ENCODE measurements around the gene TMEM116. TPM values are rescaled to one million over a fixed set of nuclear protein-coding genes. Genes with fewer than 3 reads are reported as not detected.

The TMEM116 gene
- total RNA-seq, 2 experiments from 2014 or later: 9.0 to 13.1 TPM

- H3K27ac ChIP-seq (ENCODE audit: low read depth, low read length, poor library complexity, severe bottlenecking): no peak overlapping the region
- no peaks in the 10 kb centered on the region for H3K79me2 ChIP-seq (ENCODE audit: insufficient read depth, low read depth, low read length)
- DNase-seq (ENCODE audit: low spot score): no peak
- no TSS peak for BruUV-seq (replicated peaks)
- H3K9me3 ChIP-seq (ENCODE audit: low read length): no peaks in the 10 kb centered on the region
- CTCF ChIA-PET (ENCODE audit: unreplicated experiment): no interaction called here
- H3K36me3 ChIP-seq (ENCODE audit: insufficient read depth, low read length): no peaks in the 10 kb centered on the region
- POLR2A ChIA-PET: no interaction called here
- H3K4me3 ChIP-seq (ENCODE audit: low read depth, low read length, poor library complexity, severe bottlenecking): no peak overlapping the region
- intact Hi-C loops (cut with micrococcal nuclease; ENCODE audit: unreplicated experiment): no loop called here
- no peaks in the 10 kb centered on the region for H3K9me2 ChIP-seq (ENCODE audit: insufficient read depth, low read length)
- peaks cover 13% of the 10 kb centered on the region; the same call in 1 of the 2 replicates for H4K20me1 ChIP-seq (ENCODE audit: insufficient read depth, low read length)
- H3K4me1 ChIP-seq (ENCODE audit: insufficient read depth, low read length, poor library complexity, severe bottlenecking): peaks cover 19% of the 10 kb centered on the region
- H3K4me2 ChIP-seq (ENCODE audit: low read length): no peak overlapping the region
- TF ChIP-seq CTCF (conservative IDR thresholded peaks at IDR 0.05; ENCODE audit: low read length): no peak
- TF ChIP-seq EZH2phosphoT487 (IDR thresholded peaks at IDR 0.05; ENCODE audit: borderline replicate concordance, low read depth, low read length): no peak
- no peak overlapping the region for H2AFZ ChIP-seq (ENCODE audit: low read length)
These were observed 21.4 kb downstream of the TMEM116 start for GRCh38 chr12:111991535-111991934.

GRCh38 chr12:111984820-111985219, 28.1 kb downstream of the TMEM116 start:
- no peaks in the 10 kb centered on the region for H3K4me1 ChIP-seq (ENCODE audit: insufficient read depth, low read length, poor library complexity, severe bottlenecking)
- no TSS peak for BruUV-seq (replicated peaks)
- no peak for TF ChIP-seq EZH2phosphoT487 (IDR thresholded peaks at IDR 0.05; ENCODE audit: borderline replicate concordance, low read depth, low read length)
- no peak for TF ChIP-seq CTCF (conservative IDR thresholded peaks at IDR 0.05; ENCODE audit: low read length)
- intact Hi-C loops (cut with micrococcal nuclease; ENCODE audit: unreplicated experiment): no loop called here
- POLR2A ChIA-PET: interaction anchor here (0.6 kb wide), 1 partner anchor 116 kb away, joined by 3 read pairs; no protein-coding TSS in a partner anchor
- no peaks in the 10 kb centered on the region for H3K36me3 ChIP-seq (ENCODE audit: insufficient read depth, low read length)
- H3K79me2 ChIP-seq (ENCODE audit: insufficient read depth, low read depth, low read length): no peaks in the 10 kb centered on the region
- CTCF ChIA-PET (ENCODE audit: unreplicated experiment): no interaction called here
- DNase-seq (ENCODE audit: low spot score): no peak
- no peaks in the 10 kb centered on the region for H4K20me1 ChIP-seq (ENCODE audit: insufficient read depth, low read length)
- no peak overlapping the region for H3K4me3 ChIP-seq (ENCODE audit: low read depth, low read length, poor library complexity, severe bottlenecking)
- no peaks in the 10 kb centered on the region for H3K9me3 ChIP-seq (ENCODE audit: low read length)
- H3K4me2 ChIP-seq (ENCODE audit: low read length): no peak overlapping the region
- no peak overlapping the region for H3K27ac ChIP-seq (ENCODE audit: low read depth, low read length, poor library complexity, severe bottlenecking)
- H3K9me2 ChIP-seq (ENCODE audit: insufficient read depth, low read length): no peaks in the 10 kb centered on the region
- H2AFZ ChIP-seq (ENCODE audit: low read length): no peak overlapping the region

GRCh38 chr12:111981987-111982386, 31.0 kb downstream of the TMEM116 start:
- H2AFZ ChIP-seq (ENCODE audit: low read length): no peak overlapping the region
- no peak overlapping the region for H3K27ac ChIP-seq (ENCODE audit: low read depth, low read length, poor library complexity, severe bottlenecking)
- H3K79me2 ChIP-seq (ENCODE audit: insufficient read depth, low read depth, low read length): no peaks in the 10 kb centered on the region
- ChIA-PET CTCF (ENCODE audit: unreplicated experiment) (no interaction called here), POLR2A (no interaction called here)
- no peak overlapping the region for H3K4me3 ChIP-seq (ENCODE audit: low read depth, low read length, poor library complexity, severe bottlenecking)
- no peak overlapping the region for H3K4me2 ChIP-seq (ENCODE audit: low read length)
- H3K9me2 ChIP-seq (ENCODE audit: insufficient read depth, low read length): no peaks in the 10 kb centered on the region
- H3K36me3 ChIP-seq (ENCODE audit: insufficient read depth, low read length): no peaks in the 10 kb centered on the region
- BruUV-seq (replicated peaks): no TSS peak
- no peaks in the 10 kb centered on the region for H3K4me1 ChIP-seq (ENCODE audit: insufficient read depth, low read length, poor library complexity, severe bottlenecking)
- DNase-seq (ENCODE audit: low spot score): no peak
- no peak for TF ChIP-seq EZH2phosphoT487 (IDR thresholded peaks at IDR 0.05; ENCODE audit: borderline replicate concordance, low read depth, low read length)
- TF ChIP-seq CTCF (conservative IDR thresholded peaks at IDR 0.05; ENCODE audit: low read length): no peak
- intact Hi-C loops (cut with micrococcal nuclease; ENCODE audit: unreplicated experiment): no loop called here
- H3K9me3 ChIP-seq (ENCODE audit: low read length): no peaks in the 10 kb centered on the region
- H4K20me1 ChIP-seq (ENCODE audit: insufficient read depth, low read length): no peaks in the 10 kb centered on the region

Data from OCI-LY7 (cell line).